ENCODE data around the gene LRRN2.
"Not testable (repeated sequence)": the region's sequence is repeated elsewhere in the genome, so short reads cannot be mapped to it uniquely, and the experiment has no call there.

The LRRN2 gene

DNA sequence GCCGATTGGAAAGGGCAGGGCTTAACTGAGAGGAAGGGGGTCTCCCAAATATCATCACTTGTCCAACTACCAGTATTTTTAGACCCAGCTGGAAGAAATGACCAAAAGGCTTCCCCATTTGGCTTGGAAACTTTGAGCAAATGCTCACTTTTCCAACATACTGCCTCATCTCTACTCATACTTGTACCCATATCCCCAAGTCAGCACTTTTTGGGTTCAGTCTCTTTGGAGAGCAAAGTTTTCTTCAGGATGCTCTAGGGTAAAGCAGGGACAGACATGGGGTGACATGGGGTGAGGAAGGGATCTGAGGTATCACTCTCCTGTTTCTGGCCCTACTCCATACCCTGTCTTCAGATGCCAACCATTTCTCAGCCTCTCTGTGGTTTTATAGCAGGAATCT lies 27.2 kb downstream of the LRRN2 start:
- DNase-seq: no peak

DNA sequence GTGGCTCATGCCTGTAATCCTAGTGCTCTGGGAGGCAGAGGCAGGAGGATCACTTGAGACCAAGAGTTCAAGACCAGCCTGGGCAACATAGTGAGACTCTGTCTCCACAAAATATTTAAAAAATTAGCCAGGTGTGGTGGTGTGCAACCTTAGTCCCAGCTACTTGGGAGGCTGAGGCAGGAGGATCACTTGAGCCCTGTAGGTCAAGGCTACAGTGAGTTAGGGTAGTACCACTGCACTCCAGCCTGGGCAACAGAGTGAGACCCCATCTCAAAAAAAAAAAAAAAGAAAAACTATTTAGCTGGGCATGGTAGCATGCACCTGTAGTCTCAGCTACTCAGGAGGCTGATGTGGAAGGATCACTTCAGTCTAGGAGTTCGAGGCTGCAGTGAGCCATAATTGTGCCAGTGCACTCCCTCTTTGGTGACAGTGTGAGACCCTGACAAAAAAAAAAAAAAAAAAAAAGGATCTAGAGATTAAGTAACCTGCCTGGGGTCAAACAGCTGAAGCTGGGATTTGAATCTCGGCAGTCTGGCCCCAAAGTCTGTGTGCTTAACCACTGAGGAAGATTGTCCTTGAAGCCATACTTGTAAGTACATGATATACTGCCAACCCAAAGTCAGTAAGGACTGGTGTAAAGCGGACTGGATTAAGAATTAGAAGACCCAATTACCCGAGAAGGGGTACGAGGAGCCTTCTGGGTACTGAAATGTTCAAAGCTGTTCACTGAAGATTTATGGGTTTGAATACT lies 31.8 kb downstream of the LRRN2 start:
- no peak for DNase-seq

DNA sequence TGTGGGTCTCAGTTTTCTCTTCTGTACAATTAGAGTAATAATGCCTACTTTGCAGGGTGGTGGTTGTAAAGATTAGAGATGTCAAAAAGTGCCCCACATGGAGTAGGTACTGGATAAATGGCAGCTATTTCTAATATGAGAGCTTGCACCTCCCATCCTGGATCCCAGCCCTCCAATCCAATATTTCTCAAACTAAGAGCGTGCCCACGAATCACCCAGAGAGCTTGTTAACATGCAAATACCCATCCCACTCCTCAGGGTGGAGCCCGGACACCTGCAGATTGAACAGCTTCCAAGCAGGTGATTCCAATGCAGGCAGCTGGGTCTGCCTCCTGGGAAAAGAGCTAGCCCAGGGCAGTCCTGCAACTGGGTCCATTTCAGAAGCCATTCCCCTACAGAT lies 33.0 kb downstream of the LRRN2 start:
- no peak for DNase-seq

DNA sequence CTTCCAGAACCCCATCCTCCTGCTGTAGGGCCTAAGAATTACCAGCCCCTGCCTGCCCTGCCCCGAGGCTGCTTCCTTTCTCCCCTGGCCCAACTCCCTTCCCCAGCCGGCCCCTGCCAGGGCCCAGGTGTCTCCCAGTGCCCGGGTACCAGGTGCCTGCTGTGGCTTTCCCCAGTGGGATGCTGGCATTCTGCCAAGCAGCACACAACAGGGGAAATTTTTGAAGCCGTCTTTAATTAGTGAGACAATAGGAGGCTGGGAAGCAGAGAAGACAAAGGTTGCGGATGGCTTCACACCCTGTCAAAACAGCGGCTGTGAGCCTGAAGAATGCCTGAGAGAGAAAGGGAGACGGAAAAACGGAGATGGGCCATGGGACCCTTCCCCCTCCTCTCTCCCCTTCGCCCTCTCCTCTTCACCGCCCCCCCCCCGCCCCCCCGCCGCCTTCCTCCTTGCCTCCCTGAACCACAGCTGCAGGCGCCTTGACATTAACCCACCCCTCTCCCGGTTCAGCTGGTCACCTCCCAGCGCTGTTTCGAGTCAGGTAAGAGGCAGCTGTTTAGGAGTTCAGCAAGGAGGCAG lies 33.6 kb downstream of the LRRN2 start:
- DNase-seq: no peak

DNA sequence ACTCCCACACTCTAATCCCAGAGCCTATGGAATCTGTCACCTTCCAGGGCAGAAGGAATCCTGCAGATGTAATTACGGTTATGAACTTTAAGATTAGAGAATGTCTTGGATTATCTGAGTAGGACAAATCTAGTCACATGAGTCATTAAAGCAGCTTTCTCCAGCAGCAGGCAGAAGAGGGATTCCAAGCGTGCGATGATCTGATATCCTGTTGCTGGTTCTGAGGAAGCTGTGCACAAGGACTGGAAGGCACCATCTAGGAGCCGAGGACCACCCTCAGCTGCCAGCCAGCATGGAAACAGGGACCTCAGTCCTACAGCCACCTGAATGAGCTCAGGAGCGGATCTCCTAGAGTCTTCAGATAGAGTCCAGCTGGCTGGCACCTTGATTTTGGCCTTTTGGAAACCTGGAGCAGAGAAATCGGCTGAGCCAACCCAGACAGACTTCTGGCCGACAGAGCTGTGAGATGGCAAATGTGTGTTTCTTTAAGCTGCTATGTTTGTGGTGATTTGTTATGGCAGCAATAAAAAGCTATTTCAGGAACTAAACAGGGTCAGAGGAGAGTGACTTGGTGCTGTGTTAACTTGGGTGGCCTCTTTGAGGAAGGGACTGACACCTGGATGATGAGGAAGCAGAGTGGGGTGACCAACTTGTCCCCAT lies 34.5 kb downstream of the LRRN2 start:
- no peak for DNase-seq

GRCh38 chr1:204649721-204650521 lies 35.6 kb downstream of the LRRN2 start:
- DNase-seq: no peak

GRCh38 chr1:204648576-204648975 lies 37.0 kb downstream of the LRRN2 start:
- DNase-seq: no peak

GRCh38 chr1:204647805-204648153 lies 37.8 kb downstream of the LRRN2 start:
- no peak for DNase-seq

DNA sequence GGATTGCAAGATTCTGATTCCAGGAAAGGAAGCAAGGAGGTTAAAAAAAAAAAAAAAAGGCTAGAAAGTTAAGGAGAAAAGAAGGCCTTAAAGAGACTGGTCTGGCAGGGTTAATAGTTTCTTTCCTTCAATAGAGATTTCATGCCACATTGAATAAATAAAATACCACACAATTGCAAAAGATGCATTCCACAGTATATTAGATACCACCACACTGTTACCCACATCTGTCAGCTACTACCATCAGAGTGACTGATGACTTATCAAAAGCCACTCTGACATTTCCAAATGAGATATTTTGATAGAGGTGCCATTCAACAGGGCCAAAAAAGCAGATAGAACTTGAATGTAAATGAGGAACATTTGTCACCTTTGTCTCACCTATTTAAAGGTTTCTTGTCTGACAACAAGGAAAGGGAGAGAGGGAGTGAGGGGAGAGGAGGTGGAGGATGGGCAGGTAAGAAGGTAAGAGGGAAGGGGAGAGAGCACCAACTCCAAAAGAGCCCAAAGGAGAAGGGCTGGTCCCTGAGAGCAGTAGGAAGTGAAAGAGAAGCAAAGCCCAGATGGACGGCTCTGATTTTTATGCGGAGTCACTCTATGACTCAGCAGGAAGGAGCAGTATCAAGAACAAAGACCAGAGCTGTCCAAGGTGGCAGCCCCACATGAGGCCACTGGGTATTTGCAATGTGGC lies 38.3 kb downstream of the LRRN2 start:
- DNase-seq: no peak

- no peak for DNase-seq
Measured at GRCh38 chr1:204645666-204646065, 39.9 kb downstream of the LRRN2 start.

GRCh38 chr1:204645251-204645650 lies 40.3 kb downstream of the LRRN2 start:
- no peak for DNase-seq

- no peak for DNase-seq
Measured at GRCh38 chr1:204643503-204643902, 42.0 kb downstream of the LRRN2 start.

GRCh38 chr1:204641936-204642335 lies 43.6 kb downstream of the LRRN2 start:
- DNase-seq: no peak

DNA sequence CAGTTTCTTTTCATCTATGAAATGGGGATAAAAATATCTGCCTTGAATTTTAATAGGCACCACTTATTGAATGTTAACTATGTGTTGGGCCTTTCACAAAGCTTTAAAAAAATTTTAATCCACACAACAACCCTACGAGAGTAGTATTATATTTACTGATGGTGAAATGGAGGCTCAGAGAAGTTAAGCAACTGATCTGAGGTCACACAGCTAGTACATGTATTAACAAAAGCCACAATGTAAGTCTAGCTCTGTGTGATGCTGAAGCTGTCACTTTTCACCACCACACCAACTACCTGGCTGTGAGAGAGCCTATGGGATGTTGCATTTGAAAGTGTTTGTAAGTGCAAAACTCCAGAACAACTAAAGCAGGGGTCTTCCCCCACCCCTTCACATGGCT lies 44.1 kb downstream of the LRRN2 start:
- no peak for DNase-seq

GRCh38 chr1:204640578-204640977 lies 45.0 kb downstream of the LRRN2 start:
- DNase-seq: no peak

GRCh38 chr1:204634260-204634910 lies 51.2 kb downstream of the LRRN2 start:
- no peak for DNase-seq

DNA sequence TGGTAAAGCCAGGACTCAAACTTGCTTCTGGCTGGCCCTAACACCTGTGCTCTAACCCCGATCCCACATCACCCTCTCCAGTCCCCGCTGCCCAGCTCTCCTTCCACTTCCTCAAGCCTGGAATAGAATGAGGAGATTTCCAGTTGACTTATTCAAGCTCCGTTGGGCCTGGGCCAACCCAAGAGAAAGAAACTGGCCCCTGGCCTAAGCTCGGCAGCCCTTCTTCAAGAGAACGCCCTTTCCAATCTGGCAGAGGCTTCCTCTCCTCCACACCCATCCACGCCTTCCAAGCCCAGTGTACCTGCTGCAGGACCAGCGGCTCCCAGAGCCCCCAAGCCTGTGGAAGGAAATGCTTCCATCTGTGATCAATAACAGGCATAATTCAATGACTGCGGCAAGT lies 51.9 kb downstream of the LRRN2 start:
- DNase-seq: no peak

GRCh38 chr1:204630132-204630905 lies 55.2 kb downstream of the LRRN2 start:
- no peak for DNase-seq

DNA sequence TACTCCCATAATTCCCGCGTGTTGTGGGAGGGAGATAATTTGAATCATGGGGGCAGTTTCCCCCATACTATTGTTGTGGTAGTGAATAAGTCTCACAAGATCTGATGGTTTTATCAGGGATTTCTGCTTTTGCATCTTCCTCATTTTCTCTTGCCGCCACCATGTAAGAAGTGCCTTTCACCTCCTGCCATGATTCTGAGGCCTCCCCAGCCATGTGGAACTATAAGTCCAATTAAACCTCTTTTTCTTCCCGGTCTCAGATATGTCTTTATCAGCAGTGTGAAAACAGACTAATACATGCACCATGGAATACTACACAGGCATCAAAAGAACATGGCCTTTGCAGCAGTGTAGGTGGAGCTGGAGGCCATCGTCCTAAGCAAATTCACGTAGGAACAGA lies 56.1 kb downstream of the LRRN2 start:
- DNase-seq: not testable (repeated sequence)

GRCh38 chr1:204628868-204629267 lies 56.7 kb downstream of the LRRN2 start:
- no peak for DNase-seq

DNA sequence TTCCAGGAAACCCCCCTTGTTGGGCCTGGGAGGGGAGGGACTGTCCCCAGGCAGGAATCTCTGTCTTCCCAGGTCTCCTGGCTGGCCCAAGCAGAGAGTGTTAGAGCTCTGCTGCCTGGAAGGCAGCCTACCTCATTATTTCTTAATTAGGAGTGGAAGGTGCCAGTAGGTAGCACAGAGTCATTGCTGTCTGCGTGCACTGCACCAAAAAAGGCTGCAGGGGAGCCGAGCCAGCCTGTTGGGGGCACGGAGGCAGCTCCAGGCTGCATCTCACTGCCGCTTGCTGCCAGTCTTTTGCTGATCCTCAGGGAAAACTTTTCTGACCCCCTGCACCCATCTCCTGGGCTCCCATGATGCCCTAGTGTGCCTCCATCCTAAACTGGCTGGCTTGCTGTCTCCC lies 58.1 kb downstream of the LRRN2 start:
- no peak for DNase-seq

DNA sequence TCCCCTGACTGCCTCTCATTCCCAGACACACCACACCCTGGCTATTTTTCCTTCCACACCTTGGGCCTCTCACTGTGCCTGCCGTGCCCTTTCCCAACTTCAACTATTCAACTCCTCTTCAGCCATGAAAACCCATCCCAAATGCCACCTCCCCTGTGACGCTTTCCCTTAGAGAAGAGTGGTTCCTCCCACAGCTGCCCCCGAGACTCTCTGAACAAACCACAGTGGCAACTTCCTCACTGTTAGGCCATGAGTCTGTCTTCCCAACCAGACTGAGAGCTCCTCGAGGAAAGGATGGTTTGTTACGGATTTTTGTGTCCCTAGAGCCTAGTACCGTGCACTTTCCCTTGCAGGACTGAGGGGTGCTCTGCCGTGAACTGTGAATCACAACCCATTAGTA lies 59.2 kb downstream of the LRRN2 start:
- no peak for DNase-seq
